Activated CD4-positive, alpha-beta T cell treated with anti-CD3 and anti-CD28 coated beads, Interleukin-10, Interleukin-2, amounts not matched to agents 100 ng/mL and 50 ng/mL, durations not matched to agents 16 hours and 8 hours (primary cell): ENCODE measurements around the gene HDGFL3.
"Not testable (repeated sequence)": the region's sequence is repeated elsewhere in the genome, so short reads cannot be mapped to it uniquely, and the experiment has no call there.

Source experiments
- DNase-seq: peaks from one replicate; pipeline ENCODE4 v3.0.0-alpha.2; 2020

Gene HDGFL3

GRCh38 chr15:83098079-83098478 lies 109.5 kb downstream of the HDGFL3 start:
- DNase-seq, result no peak

GRCh38 chr15:83094583-83094982 lies 113.0 kb downstream of the HDGFL3 start:
- DNase-seq, result no peak

- DNase-seq, result no peak
Measured at GRCh38 chr15:83092309-83092976, 115.2 kb downstream of the HDGFL3 start.

- not testable (repeated sequence) for DNase-seq
Measured at GRCh38 chr15:83091965-83092308, 115.7 kb downstream of the HDGFL3 start.

GRCh38 chr15:83090465-83090864 lies 117.2 kb downstream of the HDGFL3 start:
- DNase-seq, result no peak

- no peak for DNase-seq
Measured at GRCh38 chr15:83088876-83089275, 118.7 kb downstream of the HDGFL3 start.

- no peak for DNase-seq
Measured at GRCh38 chr15:83087576-83087975, 120.0 kb downstream of the HDGFL3 start.

- not testable (repeated sequence) for DNase-seq
Measured at GRCh38 chr15:83085864-83086552, 121.6 kb downstream of the HDGFL3 start.

GRCh38 chr15:83085461-83085860 lies 122.2 kb downstream of the HDGFL3 start:
- DNase-seq, result not testable (repeated sequence)

GRCh38 chr15:83082730-83083386 lies 124.8 kb downstream of the HDGFL3 start:
- DNase-seq, result no peak

- no peak for DNase-seq
Measured at GRCh38 chr15:83081256-83082014, 126.2 kb downstream of the HDGFL3 start.

- DNase-seq, result no peak
Measured at GRCh38 chr15:83078712-83079111, 128.9 kb downstream of the HDGFL3 start.
